ENCODE measurements around the gene CCDC127. TPM values are rescaled to one million over a fixed set of nuclear protein-coding genes. Genes with fewer than 3 reads are reported as not detected.

CCDC127 gene
- total and polyA plus RNA-seq, 2 of the 13 experiments (the other 11 are each of a cell fraction or from before 2014, with no cell fraction given): 2.9 to 4.3 TPM

- no peak for TF ChIP-seq ZNF276 (CRISPR knock-in tag; IDR thresholded peaks at IDR 0.05; ENCODE audit: low read depth)
- no peak for TF ChIP-seq ZBTB4 (CRISPR knock-in tag; IDR thresholded peaks at IDR 0.05; ENCODE audit: borderline replicate concordance)
- no peak for TF ChIP-seq ZNF841 (CRISPR knock-in tag; IDR thresholded peaks at IDR 0.05; ENCODE audit: borderline replicate concordance)
- TF ChIP-seq PRPF4 (IDR thresholded peaks at IDR 0.05; ENCODE audit: low read depth, low read length, poor library complexity, severe bottlenecking): no peak
- TF ChIP-seq KIAA2018 (CRISPR knock-in tag; IDR thresholded peaks at IDR 0.05; ENCODE audit: borderline replicate concordance): no peak
- TF ChIP-seq PAXIP1 (CRISPR knock-in tag; conservative IDR thresholded peaks at IDR 0.05): no peak
- no peak for TF ChIP-seq ZEB1 (IDR thresholded peaks at IDR 0.05; ENCODE audit: insufficient replicate concordance, low read depth)
- no peak for TF ChIP-seq ZNF564 (CRISPR knock-in tag; IDR thresholded peaks at IDR 0.05)
- no peak for TF ChIP-seq ZNF780A (CRISPR knock-in tag; IDR thresholded peaks at IDR 0.05)
- TF ChIP-seq CAMTA2 (CRISPR knock-in tag; IDR thresholded peaks at IDR 0.05; ENCODE audit: borderline replicate concordance): no peak
- no peak for TF ChIP-seq GZF1 (CRISPR knock-in tag; IDR thresholded peaks at IDR 0.05)
Measured at GRCh38 chr5:206927-207536, 10.9 kb downstream of the CCDC127 start (continued).

All from HepG2 (cell line).